Right ventricle myocardium inferior (tissue), 1 donor: Measurements from ENCODE around the gene OR1A2. TPM values are rescaled to one million over a fixed set of nuclear protein-coding genes. Genes with fewer than 3 reads are reported as not detected.
"Not testable (repeated sequence)": the region's sequence is repeated elsewhere in the genome, so short reads cannot be mapped to it uniquely, and the experiment has no call there.

ENCODE experiments used
- ATAC-seq: fragments of 200-7000 bp; cut with Tn5 transposase; one replicate; pipeline ENCODE4 v1.9.1; 2020; ENCODE audit warnings: mild to moderate bottlenecking, moderate library complexity
- DNase-seq: peaks from one replicate; pipeline ENCODE4 v3.0.0; 2021; ENCODE audit errors: missing footprints
- intact Hi-C: fragments of 100-400 bp; cut with DNase I; formaldehyde crosslinking; loops from one replicate; pipeline ENCODE4 v1.11.0; 2022
- long read RNA-seq: library from polyadenylated mRNA; unstranded; transcript quantifications from one replicate; pipeline ENCODE4 v2.0.0, GENCODE V29; 2021
- total RNA-seq: library from RNA; stranded (reverse); fragmentation: NEBNext Ultra II Directional; extraction: Animal tissue kit (Norgen Biotek cat#: 25700); gene quantifications from one replicate; pipeline ENCODE4 v1.2.1, GENCODE V29; 2021
- donor health status: DM: no; HTN: yes; CAD: no; lungs with severe emphysema.

The OR1A2 gene, protein sequence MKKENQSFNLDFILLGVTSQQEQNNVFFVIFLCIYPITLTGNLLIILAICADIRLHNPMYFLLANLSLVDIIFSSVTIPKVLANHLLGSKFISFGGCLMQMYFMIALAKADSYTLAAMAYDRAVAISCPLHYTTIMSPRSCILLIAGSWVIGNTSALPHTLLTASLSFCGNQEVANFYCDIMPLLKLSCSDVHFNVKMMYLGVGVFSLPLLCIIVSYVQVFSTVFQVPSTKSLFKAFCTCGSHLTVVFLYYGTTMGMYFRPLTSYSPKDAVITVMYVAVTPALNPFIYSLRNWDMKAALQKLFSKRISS
- not detected for total RNA-seq
- long read RNA-seq, result 0 reads

DNA sequence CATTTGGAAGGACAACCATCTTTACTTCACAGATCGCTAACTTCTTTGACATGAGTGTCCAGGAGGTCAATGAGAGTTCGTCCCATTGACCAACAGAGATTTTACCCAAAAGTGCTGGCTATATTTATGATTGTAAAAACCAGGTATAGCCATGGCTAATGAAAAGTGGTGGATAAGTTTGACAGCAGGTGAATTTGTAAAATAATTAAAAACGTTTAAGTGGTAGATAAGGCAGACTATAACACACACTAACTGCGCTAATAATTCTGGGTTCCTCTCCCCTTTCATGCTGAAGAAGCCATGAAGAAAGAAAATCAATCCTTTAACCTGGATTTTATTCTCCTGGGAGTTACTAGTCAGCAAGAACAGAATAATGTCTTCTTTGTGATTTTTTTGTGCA lies at the start of gene OR1A2:
Gene OR1A2 (plus strand): TSS at position 301 of the 400 bp plus-strand sequence. CDS start 0 bp downstream, at position 301.
- DNase-seq, result no peak
- intact Hi-C loops, result no loop called here
- ATAC-seq, result no peak

DNA sequence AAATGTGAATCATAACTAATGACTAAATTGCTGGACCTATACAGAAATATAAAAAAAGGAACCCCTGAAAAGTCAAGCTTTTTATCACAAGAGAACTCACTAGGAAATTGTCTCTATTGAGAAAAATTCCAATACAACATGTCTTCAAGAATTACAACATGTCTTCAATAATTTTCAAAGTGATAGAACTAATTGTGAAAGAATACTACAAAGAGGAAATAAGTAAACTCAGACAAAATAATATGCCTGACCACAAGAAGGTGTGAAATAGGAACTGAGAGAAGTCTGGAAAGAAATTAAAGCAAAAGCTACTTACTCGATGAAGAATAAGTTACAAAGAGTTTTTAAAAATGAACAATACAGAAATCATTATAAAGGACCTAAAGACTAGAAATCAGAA lies 40.1 kb upstream of the OR1A2 start:
- no peak for ATAC-seq
- intact Hi-C loops, result no loop called here
- DNase-seq, result no peak

DNA sequence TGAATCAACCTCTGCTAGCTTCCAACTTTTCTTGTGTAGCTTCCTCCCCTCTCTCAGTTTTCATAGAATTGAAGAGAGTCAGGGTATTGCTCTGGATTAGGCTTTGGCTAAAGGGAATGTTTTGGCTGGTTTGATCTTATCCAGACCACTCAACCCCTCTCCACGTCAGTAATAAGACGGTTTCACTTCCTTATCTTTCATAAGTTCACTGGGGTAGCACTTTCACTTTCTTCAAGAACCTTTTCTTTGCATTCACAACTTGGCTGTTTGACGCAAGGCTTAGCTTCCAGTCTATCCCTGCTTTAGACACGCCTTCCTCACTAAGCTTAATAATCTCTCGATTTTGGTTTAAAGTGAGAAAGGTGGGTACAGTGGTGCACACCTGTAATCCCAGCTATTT lies 29.7 kb upstream of the OR1A2 start:
- ATAC-seq, result no peak
- intact Hi-C loops, result no loop called here
- no peak for DNase-seq

DNA sequence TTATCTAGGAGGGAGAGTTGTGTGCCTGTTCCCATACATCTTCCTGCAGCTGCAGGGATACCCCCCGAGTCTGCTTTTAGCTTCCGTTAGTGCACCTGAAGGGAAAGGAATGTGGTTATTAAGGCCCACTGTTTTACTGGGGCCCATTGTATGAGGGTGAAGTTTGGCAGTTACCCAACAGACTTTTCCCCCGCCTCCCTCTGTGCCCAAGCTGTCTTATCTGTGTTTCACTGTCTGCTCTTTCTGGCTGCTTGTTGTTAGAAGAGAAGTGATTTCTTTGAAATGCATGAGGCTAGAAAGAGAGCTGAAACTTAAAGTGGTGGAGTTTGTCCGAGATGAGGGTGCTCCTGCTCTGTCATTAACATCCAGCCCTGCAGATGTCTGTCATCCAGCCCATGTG lies 7.4 kb upstream of the OR1A2 start:
- intact Hi-C loops, result no loop called here
- ATAC-seq, result no peak
- DNase-seq, result no peak

DNA sequence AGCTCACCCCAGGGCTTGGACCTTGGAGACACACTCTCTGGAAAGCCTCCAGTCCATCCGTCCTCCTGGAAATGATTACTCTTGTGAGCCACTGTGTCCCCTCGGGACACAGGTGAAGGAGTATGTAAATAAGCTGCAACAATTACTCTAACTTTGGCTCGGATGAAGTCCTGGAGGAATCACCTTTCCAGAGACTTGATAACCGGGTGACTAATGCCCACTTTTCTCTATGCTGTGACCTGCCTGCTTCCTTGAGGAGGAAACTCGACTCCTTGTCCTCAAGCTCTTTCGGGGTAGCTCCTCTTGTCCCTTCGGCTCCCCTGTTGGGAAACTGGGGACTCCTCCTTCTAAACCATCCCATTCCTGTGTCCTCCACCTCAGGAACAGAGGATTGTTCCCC lies 10.0 kb downstream of the OR1A2 start, which contains the start of gene OR1A1:
Gene OR1A1 (plus strand): TSS at position 301 of the 400 bp plus-strand sequence. CDS start 7,954 bp downstream, outside the sequence.
- DNase-seq, result no peak
- no peak for ATAC-seq
- intact Hi-C loops, result no loop called here

DNA sequence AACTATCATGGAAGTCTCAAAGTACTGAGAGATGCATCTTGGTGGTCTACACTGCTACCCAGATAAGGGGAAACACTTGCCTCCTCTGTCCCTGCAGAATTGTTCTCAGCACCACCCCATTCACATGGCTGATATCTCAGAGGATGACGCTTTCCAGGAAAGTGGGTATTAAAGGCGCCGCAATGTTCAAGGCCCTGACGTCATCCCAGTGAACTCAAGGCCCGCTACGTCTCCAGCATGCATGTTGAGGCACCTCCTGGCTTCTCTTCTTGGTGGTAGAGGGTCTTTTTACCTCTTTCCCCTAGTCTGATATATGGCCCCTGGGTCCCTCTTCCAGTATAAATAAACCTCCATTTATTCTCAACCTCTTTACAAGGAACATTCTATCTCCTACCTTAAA lies 11.2 kb downstream of the OR1A2 start:
- DNase-seq, result no peak
- intact Hi-C loops, result no loop called here
- no peak for ATAC-seq

DNA sequence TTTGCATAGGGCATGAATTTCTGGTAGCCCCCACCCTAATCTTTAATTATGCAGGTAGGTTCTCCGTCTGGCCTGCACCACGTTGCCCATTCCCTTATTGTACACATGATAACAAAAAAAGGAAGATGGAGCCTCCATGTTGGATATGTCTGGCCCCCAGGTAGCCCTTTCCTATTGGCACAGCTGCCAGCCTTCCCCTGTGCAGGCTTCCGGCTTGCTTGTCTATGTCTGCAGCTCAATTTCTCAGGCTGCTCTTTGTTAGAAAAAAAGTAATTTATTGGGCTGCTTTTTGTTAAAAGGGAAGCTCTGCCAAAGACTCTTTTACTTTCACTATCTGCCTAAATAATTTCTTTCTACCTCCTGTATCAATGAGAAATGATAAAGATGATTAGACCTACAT lies 15.7 kb downstream of the OR1A2 start:
- intact Hi-C loops, result no loop called here
- DNase-seq (no peak), ATAC-seq (no peak)

DNA sequence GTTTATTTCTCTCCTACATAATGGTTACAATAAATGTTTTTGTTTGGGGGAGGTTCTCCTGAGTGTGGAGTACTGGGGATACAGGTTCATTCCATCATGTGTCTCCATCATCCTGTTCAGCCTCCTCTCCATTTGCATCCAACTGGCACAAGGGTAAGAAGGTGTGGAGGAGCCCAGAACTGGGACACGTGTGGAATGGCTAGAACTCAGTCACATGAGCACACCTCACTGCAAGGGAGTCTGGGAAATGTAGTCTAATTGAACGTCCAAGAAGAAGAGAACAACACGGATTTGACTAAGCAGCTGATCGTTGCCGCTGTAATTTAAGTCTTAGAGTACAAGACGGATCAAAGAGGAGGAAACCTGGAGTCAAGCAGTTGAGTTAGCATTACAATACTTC lies 16.3 kb downstream of the OR1A2 start:
- intact Hi-C loops, result no loop called here
- ATAC-seq (no peak), DNase-seq (no peak)

DNA sequence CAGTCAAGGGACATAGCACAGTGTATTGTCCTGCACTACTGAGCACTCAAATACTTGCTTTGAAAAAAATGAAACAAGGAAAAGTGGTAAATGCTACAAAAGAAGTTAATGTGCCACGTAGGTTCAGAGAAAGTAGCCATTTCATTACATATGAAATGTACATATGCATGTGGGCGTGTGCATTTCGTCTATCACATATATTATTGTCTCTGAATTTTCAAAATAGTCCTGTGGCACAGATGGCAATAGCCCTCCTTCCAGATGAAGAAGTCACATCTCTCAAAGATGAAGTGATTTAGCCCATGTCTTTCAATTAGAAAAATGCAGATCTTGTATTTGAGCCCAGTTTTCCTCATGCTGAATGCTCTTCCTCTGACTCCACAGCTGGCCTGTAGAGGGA lies 22.7 kb downstream of the OR1A2 start:
- intact Hi-C loops, DNase-seq, ATAC-seq: not testable (repeated sequence)

DNA sequence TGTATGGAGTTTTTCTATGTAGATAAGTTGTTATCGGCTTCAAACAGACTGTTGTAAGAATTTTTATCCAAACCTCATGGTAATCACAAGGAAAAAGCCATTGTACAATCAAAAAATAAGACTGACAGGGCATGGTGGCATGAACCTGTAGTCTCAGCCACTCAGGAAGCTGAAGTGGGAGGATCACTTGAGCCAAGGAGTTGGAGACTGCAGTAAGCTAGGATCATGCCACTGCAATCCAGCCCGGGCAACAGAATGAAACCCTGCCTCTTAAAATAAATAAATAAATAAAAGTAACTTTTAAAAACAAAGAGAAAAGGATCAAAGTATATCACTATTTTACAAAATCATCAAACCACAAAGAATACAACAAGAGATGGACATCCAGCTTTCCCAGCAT lies 24.5 kb downstream of the OR1A2 start:
- intact Hi-C loops, result no loop called here

DNA sequence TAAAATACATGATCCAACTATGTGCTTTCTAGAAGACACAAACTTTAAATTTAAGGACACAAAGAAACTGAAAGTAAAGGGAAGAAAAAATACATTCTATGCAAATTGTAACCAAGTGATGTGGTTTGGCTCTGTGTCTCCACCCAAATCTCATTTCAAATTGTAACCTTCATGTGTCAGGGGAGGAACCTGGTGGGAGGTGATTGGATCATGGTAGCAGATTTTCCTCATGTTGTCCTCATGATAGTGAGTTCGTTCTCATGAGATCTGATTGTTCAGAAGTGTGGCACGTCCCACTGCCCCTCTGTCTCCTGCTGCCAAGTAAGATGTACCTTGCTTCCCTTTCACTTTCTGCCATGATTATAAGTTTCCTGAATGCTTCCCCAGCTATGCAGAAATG lies 25.2 kb downstream of the OR1A2 start:
- intact Hi-C loops, result no loop called here
- ATAC-seq (no peak), DNase-seq (no peak)

More for the DNA sequence above, 24.5 kb downstream of the OR1A2 start:
- no peak for ATAC-seq
- no peak for DNase-seq

DNA sequence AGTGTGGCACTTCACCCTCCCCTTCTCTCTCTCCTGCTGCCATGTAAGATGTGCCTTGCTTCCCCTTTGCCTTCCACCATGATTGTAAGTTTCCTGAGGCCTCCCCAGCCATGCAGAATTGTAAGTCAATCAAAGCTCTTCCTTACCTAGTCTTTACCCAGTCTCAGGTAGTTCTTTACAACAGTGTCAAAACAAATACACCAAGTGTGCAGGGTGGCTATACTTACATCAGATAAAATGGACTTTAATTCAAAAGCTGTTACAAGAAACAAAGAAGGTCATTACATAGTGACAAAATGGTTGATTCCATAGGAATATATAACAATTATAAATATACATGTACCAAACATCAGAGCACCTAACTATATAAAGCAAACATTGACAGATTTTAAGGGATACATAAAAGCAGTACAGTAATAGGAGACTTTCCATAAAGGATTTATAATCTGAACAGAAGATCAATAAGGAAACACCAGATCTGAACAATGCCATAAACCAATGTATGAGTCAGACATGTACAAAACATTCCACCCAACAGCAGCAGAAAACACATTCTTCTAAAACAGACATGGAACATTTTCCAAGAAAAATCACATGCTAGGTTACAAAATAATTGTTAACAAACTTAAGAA lies 27.5 kb downstream of the OR1A2 start:
- DNase-seq, intact Hi-C loops, ATAC-seq: not testable (repeated sequence)

DNA sequence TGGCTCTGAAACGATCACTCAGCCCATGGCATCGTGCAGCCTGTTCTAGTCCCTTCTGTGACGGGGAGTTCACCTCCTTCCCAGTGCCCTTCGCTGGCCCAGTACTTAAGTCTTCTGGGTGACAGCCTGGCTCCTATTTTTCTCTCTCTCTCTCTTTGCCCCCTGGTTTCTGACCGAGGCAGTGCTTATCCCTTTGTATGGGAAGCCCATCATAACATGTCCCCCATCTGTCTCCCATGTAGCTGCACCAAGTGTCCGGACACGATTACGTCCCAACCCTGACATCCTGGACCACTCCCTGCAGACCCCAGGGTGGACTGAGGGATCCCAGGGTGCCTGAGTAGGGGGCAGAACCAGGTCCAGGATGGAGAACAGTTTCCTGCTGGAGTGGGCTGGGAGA lies 35.0 kb downstream of the OR1A2 start:
- intact Hi-C loops, ATAC-seq, DNase-seq: not testable (repeated sequence)

DNA sequence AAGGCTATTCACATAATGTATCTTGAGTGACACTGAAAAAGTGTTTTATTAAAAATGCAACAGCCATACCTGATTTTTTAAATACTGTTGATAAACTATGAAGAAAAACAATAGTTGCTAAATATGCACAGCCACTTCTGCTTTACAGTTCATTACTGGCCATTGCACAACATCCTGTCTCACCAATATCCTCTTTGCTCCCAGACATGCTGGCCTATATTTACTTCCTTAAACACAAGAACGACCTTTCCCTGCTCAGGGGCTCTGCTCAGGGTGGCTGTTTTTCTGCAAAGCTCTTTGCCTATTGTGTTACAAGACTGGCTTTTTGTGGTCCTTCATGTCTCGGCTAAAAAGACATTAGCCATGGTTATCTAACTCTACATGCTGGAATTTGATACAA lies 41.4 kb downstream of the OR1A2 start:
- ATAC-seq (peak; percentile 48), DNase-seq (peak; percentile 67)
- intact Hi-C loops, result not testable (repeated sequence)

DNA sequence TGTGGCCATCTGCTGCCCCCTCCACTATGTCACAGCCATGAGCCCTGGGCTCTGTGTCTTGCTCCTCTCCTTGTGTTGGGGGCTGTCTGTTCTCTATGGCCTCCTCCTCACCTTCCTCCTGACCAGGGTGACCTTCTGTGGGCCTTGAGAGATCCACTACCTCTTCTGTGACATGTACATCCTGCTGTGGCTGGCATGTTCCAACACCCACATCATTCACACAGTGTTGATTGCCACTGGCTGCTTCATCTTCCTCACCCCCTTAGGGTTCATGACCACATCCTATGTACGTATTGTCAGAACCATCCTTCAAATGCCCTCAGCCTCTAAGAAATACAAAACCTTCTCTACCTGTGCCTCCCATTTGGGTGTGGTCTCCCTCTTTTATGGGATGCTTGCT lies 43.7 kb downstream of the OR1A2 start:
- DNase-seq, ATAC-seq, intact Hi-C loops: not testable (repeated sequence)

DNA sequence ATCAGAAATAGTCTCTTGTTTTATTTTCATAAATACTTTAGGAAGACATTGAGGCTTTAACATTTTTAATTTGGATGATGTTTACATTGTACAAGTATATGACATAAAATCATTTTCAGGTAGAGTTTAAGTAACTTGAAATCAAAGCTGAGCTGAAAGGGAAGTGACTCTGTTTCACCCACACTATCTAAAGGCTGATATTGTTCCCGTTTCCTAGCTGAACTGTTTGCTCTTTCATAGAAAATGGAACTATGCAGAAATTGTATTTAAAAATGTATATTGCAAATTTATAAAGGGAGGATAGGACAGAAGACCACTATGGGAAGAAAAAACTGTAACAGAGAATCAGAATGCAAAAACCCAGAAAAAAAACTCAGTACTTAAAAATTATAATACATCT lies 47.5 kb downstream of the OR1A2 start:
- intact Hi-C loops, DNase-seq, ATAC-seq: not testable (repeated sequence)
